ENCODE results near the gene TRA2A. TPM values are rescaled to one million over a fixed set of nuclear protein-coding genes. Genes with fewer than 3 reads are reported as not detected.

The TRA2A gene
- total RNA-seq, 1 experiment from 2014 or later: 169 TPM

DNA sequence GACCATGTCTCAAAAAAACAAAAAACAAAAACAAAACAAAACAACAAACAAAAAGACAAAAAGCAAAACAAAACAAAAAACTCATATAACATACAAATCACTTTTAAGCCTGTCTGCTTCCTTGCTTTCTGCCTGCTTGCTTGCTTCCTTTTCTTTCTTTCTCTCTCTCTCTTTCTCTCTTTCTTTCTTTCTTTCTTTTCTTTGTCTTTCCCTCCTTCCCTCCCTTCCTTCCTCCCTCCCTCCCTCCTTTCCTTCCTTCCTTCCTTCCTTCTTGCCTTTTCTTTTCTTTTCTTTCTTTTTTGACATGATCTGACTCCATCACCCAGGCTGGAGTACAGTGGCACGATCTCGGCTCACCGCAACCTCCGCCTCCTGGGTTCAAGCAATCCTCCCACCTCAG, 15.9 kb upstream of the TRA2A start:
- DNase-seq: no peak
- Histone ChIP-seq H4K20me1 (ENCODE audit: control insufficient read depth, insufficient read depth, insufficient read length) (no peaks in the 10 kb centered on the region), H3K14ac (ENCODE audit: insufficient read depth, low read length) (no peak overlapping the region), H3K23me2 (ENCODE audit: insufficient read length, low read depth, low read length, poor library complexity, severe bottlenecking) (no peaks in the 10 kb centered on the region), H3K23ac (ENCODE audit: insufficient read length, low read depth, low read length) (no peak overlapping the region), H3K18ac (ENCODE audit: insufficient read length, low read depth, low read length) (no peak overlapping the region), H4K91ac (ENCODE audit: insufficient read length, low read depth, low read length) (no peak overlapping the region), H4K8ac (replicated peaks; ENCODE audit: insufficient read length, low read depth, low read length) (no peak overlapping the region), H3K4me2 (ENCODE audit: insufficient read depth, insufficient read length, low read length) (no peak overlapping the region), H2BK20ac (ENCODE audit: low read depth, low read length, poor library complexity, severe bottlenecking) (no peak overlapping the region), H3K9me3 (ENCODE audit: control insufficient read depth, low read depth, low read length) (no peaks in the 10 kb centered on the region), H2AK5ac (ENCODE audit: insufficient read length, low read length) (no peak overlapping the region), H3K4me1 (ENCODE audit: insufficient read depth, low read length) (no peaks in the 10 kb centered on the region), H2BK120ac (ENCODE audit: low read depth, low read length, poor library complexity, severe bottlenecking) (no peak overlapping the region), H3K79me2 (ENCODE audit: insufficient read depth, low read length) (no peaks in the 10 kb centered on the region), H3K56ac (ENCODE audit: insufficient read length, low read depth, low read length) (no peak overlapping the region), H2AFZ (ENCODE audit: low read length) (no peak overlapping the region), H3K27me3 (ENCODE audit: insufficient read depth, low read length) (no peaks in the 10 kb centered on the region), H2BK5ac (ENCODE audit: insufficient read length, low read length) (no peak overlapping the region), H3K9ac (ENCODE audit: extremely low read depth, insufficient read length, low read length) (no peak overlapping the region), H4K5ac (ENCODE audit: insufficient read length, low read depth, low read length) (no peak overlapping the region), H2BK15ac (ENCODE audit: low read depth, low read length) (no peak overlapping the region), H3K27ac (ENCODE audit: insufficient read length, low read depth, low read length) (no peak overlapping the region), H3T11ph (ENCODE audit: low read length) (no peak overlapping the region), H2BK12ac (ENCODE audit: insufficient read length, low read depth, low read length) (no peak overlapping the region), H3K79me1 (ENCODE audit: insufficient read depth, low read depth, low read length, poor library complexity, severe bottlenecking) (no peaks in the 10 kb centered on the region), H3K4ac (ENCODE audit: low read depth, low read length) (no peak overlapping the region)
- Mint-ChIP-seq H3K4me3 (no peak overlapping the region), H3K4me1 (peaks cover 0 to 2% of the 10 kb centered on the region in 2 experiments; a peak in 2 of 4 replicates), H3K27ac (no peak overlapping the region; a peak in 1 of 7 replicates), H3K36me3 (ENCODE audit: insufficient read depth in 1 of 3, low read depth in 3 of 3) (no peaks in the 10 kb centered on the region), H3K9me3 (peaks cover 0 to 3% of the 10 kb centered on the region in 2 experiments; a peak in 1 of 5 replicates), H3K27me3 (ENCODE audit: low read depth) (no peaks in the 10 kb centered on the region; the same call in 1 of the 2 replicates)
- no CpG with 5 or more reads among the region's 4 CpGs for WGBS (ENCODE audit: extremely low coverage, insufficient read length, low lambda C conversion rate)
- no peak for TF ChIP-seq CTCF (conservative IDR thresholded peaks at IDR 0.05)
